PC-9 (cell line): ENCODE measurements around the gene ADRA2B. TPM values are rescaled to one million over a fixed set of nuclear protein-coding genes. Genes with fewer than 3 reads are reported as not detected.

ENCODE experiments used
- BruUV-seq: library from RNA; stranded (reverse); fragments of 400-500 nt; replicated peaks from 2 replicates; lab custom pipeline; 2021; lab: Mats Ljungman, UMichigan
- CTCF ChIA-PET: fragments of 300-600 bp; sonication (Branson Sonifier 250); formaldehyde crosslinking; loops from one replicate; lab custom pipeline; 2022; ENCODE audit warnings: antibody characterized with exemption; lab: Charles Lee
- POLR2A ChIA-PET: fragments of 300-600 bp; sonication (Branson Sonifier 250); formaldehyde crosslinking; loops from one replicate; lab custom pipeline; 2022; ENCODE audit warnings: antibody characterized with exemption; ENCODE audit not compliant: unreplicated experiment; lab: Charles Lee
- DNase-seq, 2 experiments: peaks; one replicate each; pipeline versions ENCODE4 v3.0.0 to v3.0.0-alpha.2; 2015 to 2022; ENCODE audit warnings: mixed read lengths in 1 of 2
- H2AFZ ChIP-seq: fragments of 200-600 bp; sonication (generic); 2 replicates; pipeline ENCODE4 v1.8.1; 2017; ENCODE audit warnings: antibody characterized with exemption
- H3F3A ChIP-seq: fragments of 200-600 bp; sonication (generic); 2 replicates; pipeline ENCODE4 v1.8.1; 2017; ENCODE audit warnings: antibody characterized with exemption, mild to moderate bottlenecking, low read depth; ENCODE audit not compliant: insufficient read depth
- H3K27ac ChIP-seq: fragments of 200-600 bp; sonication (generic); 2 replicates; pipeline ENCODE4 v1.6.1; 2016; ENCODE audit warnings: mixed run types
- H3K27me3 ChIP-seq: fragments of 200-600 bp; sonication (generic); 2 replicates; pipeline ENCODE4 v1.6.1; 2016; ENCODE audit warnings: low read depth, mixed run types; ENCODE audit not compliant: insufficient read depth
- H3K36me3 ChIP-seq: fragments of 200-600 bp; sonication (generic); 2 replicates; pipeline ENCODE4 v1.6.1; 2016; ENCODE audit warnings: low read depth, mixed run types
- H3K4me1 ChIP-seq: fragments of 200-600 bp; sonication (generic); replicated peaks from 2 replicates; pipeline ENCODE4 v1.6.1; 2016; ENCODE audit warnings: mixed run types; ENCODE audit not compliant: insufficient read depth
- H3K4me2 ChIP-seq: fragments of 200-600 bp; sonication (generic); 2 replicates; pipeline ENCODE4 v1.6.1; 2017; ENCODE audit warnings: mixed run types
- H3K4me3 ChIP-seq: fragments of 200-600 bp; sonication (generic); 2 replicates; pipeline ENCODE4 v1.6.1; 2016; ENCODE audit warnings: mixed run types
- H3K79me2 ChIP-seq: fragments of 200-600 bp; sonication (generic); 2 replicates; pipeline ENCODE4 v1.6.1; 2017; ENCODE audit warnings: low read depth, mixed run types
- H3K9me2 ChIP-seq: fragments of 200-600 bp; sonication (generic); 2 replicates; pipeline ENCODE4 v1.8.1; 2017; ENCODE audit warnings: mild to moderate bottlenecking; ENCODE audit not compliant: insufficient read depth
- H3K9me3 ChIP-seq: fragments of 200-600 bp; sonication (generic); 2 replicates; pipeline ENCODE4 v1.8.1; 2016; ENCODE audit warnings: low read depth; ENCODE audit not compliant: insufficient read depth
- H4K20me1 ChIP-seq: fragments of 200-600 bp; sonication (generic); 2 replicates; pipeline ENCODE4 v1.8.1; 2017; ENCODE audit not compliant: insufficient read depth
- EZH2 ChIP-seq: fragments of 200-600 bp; sonication (generic); IDR thresholded peaks from 2 replicates; pipeline ENCODE4 v1.8.0; 2017; ENCODE audit warnings: antibody characterized with exemption, low read depth
- intact Hi-C: fragments of 100-400 bp; cut with micrococcal nuclease; formaldehyde crosslinking; loops from one replicate; pipeline ENCODE4 v1.10.0; 2022; ENCODE audit not compliant: unreplicated experiment
- total RNA-seq: library from RNA; stranded (reverse); gene quantifications from 2 replicates; pipeline ENCODE4 v1.2.3, GENCODE V29; 2021
- TF ChIP-seq, protein P1 (sequence below): fragments of 200-600 bp; sonication (generic); conservative IDR thresholded peaks from 2 replicates; pipeline ENCODE4 v1.6.1; 2017; ENCODE audit warnings: mixed run types, antibody characterized with exemption, mild to moderate bottlenecking, moderate library complexity

The ADRA2B gene
- total RNA-seq, 1 experiment from 2014 or later, result 0.26 TPM

DNA sequence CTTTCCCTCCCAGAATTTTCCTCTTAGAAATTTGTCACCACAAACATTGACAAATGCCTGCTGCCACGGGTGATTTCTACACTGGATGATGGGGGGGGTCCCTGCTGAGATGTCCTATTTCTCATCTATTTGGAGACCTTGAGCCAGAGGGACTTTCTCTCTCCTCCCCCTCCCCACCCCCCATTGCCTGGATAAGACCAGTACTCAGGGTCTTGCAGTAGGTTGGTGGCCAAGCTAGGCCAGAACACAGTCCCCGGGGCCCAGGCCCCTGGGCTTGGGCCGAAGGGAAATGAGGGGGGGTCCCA lies 29.4 kb upstream of the ADRA2B start:
- H3K79me2 ChIP-seq, result peaks cover 12% of the 10 kb centered on the region; the same call in 1 of the 2 replicates
- no peaks in the 10 kb centered on the region for H3K27me3 ChIP-seq
- peaks cover 13% of the 10 kb centered on the region for H3K4me1 ChIP-seq
- no peaks in the 10 kb centered on the region for H3K9me3 ChIP-seq
- intact Hi-C loops, result loop anchor here (2.0 kb wide), 1 partner anchor 63 kb away; the partner anchor contains the start of gene STARD7
- ChIA-PET CTCF (no interaction called here), POLR2A (no interaction called here)
- H3F3A ChIP-seq, result peaks cover 20% of the 10 kb centered on the region; the same call in 1 of the 2 replicates
- TF ChIP-seq, protein P1, sequence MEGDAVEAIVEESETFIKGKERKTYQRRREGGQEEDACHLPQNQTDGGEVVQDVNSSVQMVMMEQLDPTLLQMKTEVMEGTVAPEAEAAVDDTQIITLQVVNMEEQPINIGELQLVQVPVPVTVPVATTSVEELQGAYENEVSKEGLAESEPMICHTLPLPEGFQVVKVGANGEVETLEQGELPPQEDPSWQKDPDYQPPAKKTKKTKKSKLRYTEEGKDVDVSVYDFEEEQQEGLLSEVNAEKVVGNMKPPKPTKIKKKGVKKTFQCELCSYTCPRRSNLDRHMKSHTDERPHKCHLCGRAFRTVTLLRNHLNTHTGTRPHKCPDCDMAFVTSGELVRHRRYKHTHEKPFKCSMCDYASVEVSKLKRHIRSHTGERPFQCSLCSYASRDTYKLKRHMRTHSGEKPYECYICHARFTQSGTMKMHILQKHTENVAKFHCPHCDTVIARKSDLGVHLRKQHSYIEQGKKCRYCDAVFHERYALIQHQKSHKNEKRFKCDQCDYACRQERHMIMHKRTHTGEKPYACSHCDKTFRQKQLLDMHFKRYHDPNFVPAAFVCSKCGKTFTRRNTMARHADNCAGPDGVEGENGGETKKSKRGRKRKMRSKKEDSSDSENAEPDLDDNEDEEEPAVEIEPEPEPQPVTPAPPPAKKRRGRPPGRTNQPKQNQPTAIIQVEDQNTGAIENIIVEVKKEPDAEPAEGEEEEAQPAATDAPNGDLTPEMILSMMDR, result no peak
- no peak for TF ChIP-seq EZH2
- H3K36me3 ChIP-seq, result no peaks in the 10 kb centered on the region; the same call in 1 of the 2 replicates
- no peak overlapping the region for H3K27ac ChIP-seq
- H3K4me2 ChIP-seq, result peak overlapping the region; percentile 92
- TSS peak; percentile 68 for BruUV-seq
- H3K9me2 ChIP-seq, result no peaks in the 10 kb centered on the region
- H3K4me3 ChIP-seq, result peak overlapping the region; percentile 73; the same call in 1 of the 2 replicates
- H2AFZ ChIP-seq, result peak overlapping the region; percentile 88
- H4K20me1 ChIP-seq, result no peaks in the 10 kb centered on the region
- DNase-seq, result no peak

DNA sequence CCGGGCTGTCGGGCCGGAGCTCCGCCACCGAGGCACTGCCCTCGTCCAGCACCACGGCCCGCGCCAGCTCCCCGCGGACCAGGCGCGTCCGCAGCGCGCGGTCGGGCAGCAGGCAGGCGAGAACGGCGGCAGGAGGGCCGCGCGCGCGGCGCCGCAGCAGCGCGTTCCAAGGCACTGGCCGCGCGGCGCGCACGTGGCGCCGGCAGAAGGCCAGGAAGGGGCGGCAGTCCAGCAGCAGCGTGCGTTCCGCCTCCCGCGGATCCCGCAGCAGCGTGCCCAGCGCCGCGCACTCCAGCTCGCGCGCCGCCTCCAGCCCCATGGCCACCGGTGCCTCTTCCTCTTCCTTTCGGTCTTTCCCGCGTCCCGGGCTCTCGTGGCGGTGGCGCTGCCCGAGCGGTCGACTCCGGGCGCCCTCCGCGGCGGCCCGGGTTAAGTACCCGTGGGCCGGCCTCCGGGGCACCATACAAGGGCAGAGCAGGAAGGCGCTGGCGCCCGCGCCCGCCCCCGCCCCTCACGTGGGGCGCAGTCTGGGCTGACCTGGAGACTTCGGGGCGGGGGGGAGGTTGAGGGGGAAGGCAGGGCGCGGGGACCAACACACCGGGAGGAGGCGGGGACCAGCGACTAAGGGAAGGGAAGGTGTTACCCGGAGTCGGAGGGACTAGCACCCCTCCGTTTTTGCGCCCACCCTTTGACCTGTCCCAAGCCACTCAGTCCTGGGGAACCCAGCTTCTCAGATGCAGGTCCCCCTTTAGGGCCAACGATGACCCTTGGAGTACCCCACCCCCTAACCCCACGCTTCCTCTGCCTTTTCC lies 28.9 kb upstream of the ADRA2B start, which contains the start of gene DUSP2:
Gene DUSP2 (minus strand): TSS at position 405 of the 812 bp plus-strand sequence. CDS start 86 bp downstream, at position 319.
- Histone ChIP-seq H3F3A (peaks cover 20% of the 10 kb centered on the region; the same call in 1 of the 2 replicates), H3K4me2 (peak within 1 kb of the TSS; percentile 92), H2AFZ (peak within 1 kb of the TSS; percentile 88), H3K4me3 (peak within 1 kb of the TSS; percentile 73), H3K27ac (no peak within 1 kb of the TSS), H3K9me2 (no peaks in the 10 kb centered on the region), H4K20me1 (no peaks in the 10 kb centered on the region), H3K27me3 (no peaks in the 10 kb centered on the region), H3K4me1 (peaks cover 13% of the 10 kb centered on the region), H3K36me3 (no peaks in the 10 kb centered on the region; the same call in 1 of the 2 replicates), H3K9me3 (no peaks in the 10 kb centered on the region), H3K79me2 (peaks cover 12% of the 10 kb centered on the region; the same call in 1 of the 2 replicates)
- CTCF ChIA-PET, result no interaction called here
- POLR2A ChIA-PET, result no interaction called here
- no peak for TF ChIP-seq EZH2
- TF ChIP-seq, protein P1, result no peak; the same call in 1 of the 2 replicates
- DNase-seq, result peak; percentile 57 to 82
- no TSS peak for BruUV-seq
- intact Hi-C loops, result loop anchor here (2.0 kb wide), 1 partner anchor 64 kb away; the partner anchor contains the start of gene STARD7

DNA sequence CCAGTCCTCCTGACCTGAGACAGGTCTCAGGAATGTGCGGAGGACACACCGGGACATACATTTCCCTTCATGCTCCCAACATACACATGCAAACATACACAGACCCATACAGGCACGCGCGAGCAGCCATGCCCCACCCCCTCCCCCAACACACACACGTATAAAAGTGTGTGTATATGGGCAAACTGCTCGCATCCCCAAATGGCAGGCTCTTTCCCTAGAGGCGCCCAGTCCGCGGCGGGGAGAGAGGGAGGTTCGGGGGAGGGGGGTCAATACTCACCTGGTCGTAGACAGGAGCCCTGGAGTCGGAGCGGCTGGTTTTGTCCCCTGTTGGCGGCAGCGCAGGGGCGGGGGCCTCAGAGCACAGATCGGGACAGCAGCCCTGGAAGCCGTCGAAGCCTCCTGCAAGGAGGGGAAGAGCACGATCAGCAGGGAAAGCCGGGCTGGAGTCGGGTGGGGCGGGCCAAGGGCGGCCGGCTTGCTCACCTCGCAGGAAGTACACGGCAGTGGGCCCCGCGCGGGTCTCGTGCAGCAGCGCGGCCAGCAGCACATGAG lies 28.2 kb upstream of the ADRA2B start:
- BruUV-seq, result no TSS peak
- no peaks in the 10 kb centered on the region for H3K9me3 ChIP-seq
- H4K20me1 ChIP-seq, result no peaks in the 10 kb centered on the region
- no peaks in the 10 kb centered on the region for H3K9me2 ChIP-seq
- H3K4me1 ChIP-seq, result peaks cover 13% of the 10 kb centered on the region
- TF ChIP-seq, protein P1, result no peak
- peak overlapping the region; percentile 73 for H3K4me3 ChIP-seq
- H3K4me2 ChIP-seq, result peak overlapping the region; percentile 92
- peaks cover 12% of the 10 kb centered on the region; the same call in 1 of the 2 replicates for H3K79me2 ChIP-seq
- no peak overlapping the region for H3K27ac ChIP-seq
- H2AFZ ChIP-seq, result peak overlapping the region; percentile 88
- ChIA-PET POLR2A (no interaction called here), CTCF (no interaction called here)
- peaks cover 20% of the 10 kb centered on the region; the same call in 1 of the 2 replicates for H3F3A ChIP-seq
- no peak for DNase-seq
- H3K36me3 ChIP-seq, result no peaks in the 10 kb centered on the region; the same call in 1 of the 2 replicates
- intact Hi-C loops, result loop anchor here (2.0 kb wide), 1 partner anchor 64 kb away; the partner anchor contains the start of gene STARD7
- no peaks in the 10 kb centered on the region for H3K27me3 ChIP-seq
